NT2/D1 (cell line): ENCODE results near the gene MIEF1.

ENCODE experiments used
- DNase-seq: peaks from one replicate; pipeline ENCODE4 v3.0.0-alpha.2; 2011; ENCODE audit warnings: low read depth, low spot score
- H3K27me3 ChIP-seq: 2 replicates; pipeline ENCODE4 v1.6.0; 2011; ENCODE audit warnings: mild to moderate bottlenecking; ENCODE audit not compliant: insufficient read length, insufficient read depth
- H3K36me3 ChIP-seq: 2 replicates; pipeline ENCODE4 v1.6.1; 2011; ENCODE audit warnings: mild to moderate bottlenecking, low read length, mixed read lengths; ENCODE audit not compliant: insufficient read depth, insufficient read length
- H3K4me1 ChIP-seq: 2 replicates; pipeline ENCODE4 v1.5.1; 2011; ENCODE audit not compliant: insufficient read depth, insufficient read length
- H3K4me3 ChIP-seq: 2 replicates; pipeline ENCODE4 v1.5.1; 2011; ENCODE audit warnings: low read depth; ENCODE audit not compliant: insufficient read length
- H3K9ac ChIP-seq: 2 replicates; pipeline ENCODE4 v1.6.0; 2011; ENCODE audit warnings: low read depth; ENCODE audit not compliant: insufficient read length
- H3K9me3 ChIP-seq: 2 replicates; pipeline ENCODE4 v1.5.1; 2011; ENCODE audit warnings: mild to moderate bottlenecking, low read length; ENCODE audit not compliant: insufficient read depth
- SUZ12 ChIP-seq: IDR thresholded peaks from 2 replicates; pipeline ENCODE4 v1.6.1; 2011; ENCODE audit not compliant: insufficient read length, insufficient read depth; ENCODE audit errors: extremely low read depth
- YY1 ChIP-seq: IDR thresholded peaks from 2 replicates; pipeline ENCODE4 v1.6.1; 2011; ENCODE audit not compliant: insufficient read length, insufficient read depth
- ZNF274 ChIP-seq: IDR thresholded peaks from 2 replicates; pipeline ENCODE4 v1.6.1; 2011; ENCODE audit warnings: mild to moderate bottlenecking, low read depth, low read length

MIEF1 gene

DNA sequence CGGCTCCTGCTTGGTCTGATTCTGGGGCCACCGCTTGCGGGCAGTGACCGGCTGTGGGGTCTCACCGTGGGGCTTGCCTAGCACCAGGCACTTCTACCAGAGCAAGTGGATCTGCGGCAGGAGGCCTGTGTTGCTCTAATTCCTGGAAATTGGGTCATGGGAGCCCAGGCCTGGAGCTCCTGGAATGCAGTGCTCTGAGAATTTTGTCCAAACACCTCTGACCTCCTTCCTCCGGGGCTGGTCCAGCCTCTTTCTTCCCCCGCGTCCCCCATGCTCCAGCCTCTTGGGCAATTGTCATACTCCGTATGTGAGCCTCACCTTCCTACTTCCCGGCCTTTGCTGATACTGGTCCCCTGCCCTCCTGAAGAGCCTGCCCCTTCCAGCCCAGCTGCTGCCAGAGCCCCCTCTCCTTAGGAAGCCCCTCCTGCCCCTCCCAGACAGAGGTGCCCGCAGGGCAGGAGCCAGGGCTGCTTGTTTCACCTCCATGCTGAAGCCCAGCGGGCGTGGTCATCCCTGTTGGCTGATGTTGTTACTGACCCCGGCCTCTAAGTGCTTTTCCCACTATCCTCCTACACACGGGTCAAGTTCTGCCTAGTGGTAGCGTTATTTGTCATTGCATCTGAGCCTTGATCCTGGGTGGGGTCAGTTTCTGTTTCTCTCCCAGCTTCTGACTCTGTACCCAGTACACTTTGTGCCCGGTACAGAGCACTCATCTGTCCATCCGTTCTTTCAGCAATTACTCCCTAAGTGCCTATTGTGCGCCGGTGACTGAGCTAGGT, 35.7 kb upstream of the MIEF1 start:
- TF ChIP-seq YY1 (no peak), SUZ12 (no peak), ZNF274 (no peak)
- Histone ChIP-seq H3K9me3 (no peaks in the 10 kb centered on the region), H3K4me1 (peaks cover 27% of the 10 kb centered on the region), H3K27me3 (no peaks in the 10 kb centered on the region), H3K9ac (no peak overlapping the region), H3K36me3 (no peaks in the 10 kb centered on the region), H3K4me3 (no peak overlapping the region)
- DNase-seq: no peak

DNA sequence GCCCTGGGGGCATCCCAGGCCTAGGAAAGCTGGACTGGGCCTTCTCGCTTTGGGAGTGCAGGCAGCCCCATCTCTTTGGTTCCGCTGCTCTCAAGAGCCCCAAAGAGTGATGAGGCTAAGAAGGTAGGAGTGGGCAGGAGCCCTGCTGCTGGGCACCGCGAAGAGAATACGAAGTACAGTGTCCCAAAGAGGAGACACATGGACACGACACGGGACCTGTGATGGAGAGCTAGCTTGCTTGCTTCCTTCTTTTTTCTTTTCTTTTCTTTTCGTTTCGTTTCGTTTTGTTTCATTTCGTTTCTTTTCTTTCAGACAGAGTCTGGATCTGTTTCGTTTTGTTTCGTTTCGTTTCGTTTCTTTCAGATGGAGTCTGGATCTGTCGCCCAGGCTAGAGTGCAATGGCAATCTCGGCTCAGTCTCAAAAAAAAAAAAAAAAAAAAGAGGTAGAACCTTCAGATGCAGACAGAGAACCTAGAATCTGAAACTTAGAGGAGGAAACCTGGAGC, 34.6 kb upstream of the MIEF1 start:
- Histone ChIP-seq H3K4me3 (no peak overlapping the region), H3K4me1 (peaks cover 32% of the 10 kb centered on the region), H3K9me3 (no peaks in the 10 kb centered on the region), H3K36me3 (no peaks in the 10 kb centered on the region), H3K27me3 (no peaks in the 10 kb centered on the region), H3K9ac (no peak overlapping the region)
- no peak for DNase-seq
- TF ChIP-seq SUZ12 (no peak), YY1 (no peak), ZNF274 (no peak)

DNA sequence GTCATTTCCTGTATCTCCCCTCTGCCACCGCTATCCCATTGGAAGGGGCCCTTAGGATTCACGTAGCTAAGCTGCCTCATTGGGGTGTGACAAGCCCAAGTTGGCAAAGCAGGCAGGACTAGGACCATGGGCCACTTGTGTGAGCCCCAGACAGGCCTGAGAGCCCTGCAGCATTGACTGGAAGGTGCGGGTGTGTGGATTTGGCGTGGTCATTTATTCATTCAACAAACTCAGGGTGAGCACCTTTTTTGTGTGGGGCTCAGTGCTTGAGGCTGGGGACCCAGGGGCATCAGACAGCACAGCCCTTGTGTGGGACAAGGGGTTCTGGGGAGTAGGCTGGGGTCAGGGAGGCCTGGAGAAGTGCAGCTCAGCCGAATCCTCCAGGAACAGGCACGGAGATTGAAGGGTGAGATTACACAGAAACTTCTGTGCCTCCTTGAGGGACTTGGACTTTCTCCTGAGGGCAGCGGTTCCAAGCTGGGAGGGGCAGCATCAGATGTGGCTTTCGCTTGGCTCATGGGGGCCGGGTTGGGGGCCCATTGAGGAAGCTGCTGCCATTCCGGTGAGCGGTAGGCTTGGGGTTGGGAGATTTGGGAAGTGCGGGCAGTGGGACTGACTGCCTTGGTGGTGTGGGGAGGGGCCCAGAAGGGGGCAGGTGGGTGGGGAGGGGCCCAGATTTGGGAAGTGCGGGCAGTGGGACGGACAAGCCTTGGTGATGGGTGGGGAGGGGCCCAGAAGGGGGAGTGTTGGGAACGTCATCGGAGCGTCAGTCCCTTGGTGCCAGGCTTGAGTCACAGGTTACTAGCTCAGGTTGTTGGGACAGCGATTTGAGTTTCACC, 33.4 kb upstream of the MIEF1 start:
- DNase-seq: no peak
- Histone ChIP-seq H3K4me3 (no peak overlapping the region), H3K9ac (peak overlapping the region; percentile 26), H3K27me3 (no peaks in the 10 kb centered on the region), H3K9me3 (no peaks in the 10 kb centered on the region), H3K4me1 (peaks cover 39% of the 10 kb centered on the region), H3K36me3 (no peaks in the 10 kb centered on the region)
- TF ChIP-seq SUZ12 (no peak), YY1 (no peak), ZNF274 (no peak)

DNA sequence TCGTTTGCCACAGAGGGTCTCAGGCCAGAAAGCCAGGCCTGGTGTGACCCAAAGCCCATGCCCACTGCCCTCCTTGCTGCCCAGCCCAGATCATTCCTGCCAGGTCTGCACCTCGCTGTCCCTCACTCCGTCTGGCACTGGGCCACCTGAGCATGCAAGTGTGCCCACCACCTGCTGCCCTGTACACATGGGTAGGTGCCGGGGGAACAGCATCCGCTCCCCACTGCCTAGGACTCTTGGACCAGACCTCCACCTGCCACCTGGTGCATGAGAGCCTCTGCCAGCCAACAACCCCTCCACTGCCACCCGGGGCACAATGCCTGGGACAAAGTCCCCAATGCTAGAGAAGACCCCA, 32.8 kb upstream of the MIEF1 start:
- peaks cover 43% of the 10 kb centered on the region for H3K4me1 ChIP-seq
- peak overlapping the region; percentile 26 for H3K9ac ChIP-seq
- TF ChIP-seq YY1: no peak
- no peak for TF ChIP-seq ZNF274
- no peak for TF ChIP-seq SUZ12

DNA sequence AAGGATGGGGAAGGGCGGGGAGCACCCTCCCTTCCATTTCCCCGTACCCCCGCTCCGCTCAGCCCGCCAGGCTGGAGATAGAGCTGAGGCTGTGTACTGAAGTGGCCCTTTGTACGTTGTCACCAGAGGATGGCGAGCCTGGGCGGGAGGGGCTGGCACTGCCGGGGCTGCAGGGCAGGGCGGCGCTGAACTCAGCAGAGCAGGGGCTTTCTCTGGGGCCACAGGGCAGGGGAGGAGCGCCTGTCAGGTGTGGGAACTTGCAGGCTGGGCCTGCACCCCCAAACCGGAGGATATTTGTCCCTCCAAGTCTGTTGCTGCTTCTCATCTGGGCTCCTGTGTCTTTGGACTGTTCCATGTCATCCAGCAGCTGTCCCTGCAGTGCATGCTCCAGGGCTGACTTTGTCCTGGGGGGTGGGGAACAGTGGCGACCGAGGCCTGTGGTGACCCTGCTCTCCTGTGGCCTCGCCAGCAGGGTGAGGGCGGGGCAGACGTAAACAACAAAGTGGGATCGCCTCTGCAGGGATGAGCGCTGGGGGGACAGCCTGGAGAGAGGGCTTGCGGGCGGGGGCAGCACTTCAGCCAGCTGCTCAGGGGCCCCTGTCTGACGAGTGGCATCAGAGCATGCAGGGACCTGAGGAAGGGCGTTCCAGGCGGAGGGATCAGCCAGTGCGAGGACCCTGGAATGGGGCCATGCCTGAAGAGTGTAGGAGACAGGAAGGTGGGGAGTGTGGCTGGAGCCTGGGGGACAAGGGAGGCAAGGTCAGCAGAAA, 32.2 kb upstream of the MIEF1 start:
- TF ChIP-seq ZNF274 (no peak), SUZ12 (no peak), YY1 (no peak)
- DNase-seq: no peak
- Histone ChIP-seq H3K4me1 (peaks cover 43% of the 10 kb centered on the region), H3K36me3 (no peaks in the 10 kb centered on the region), H3K27me3 (no peaks in the 10 kb centered on the region), H3K4me3 (no peak overlapping the region), H3K9ac (peak overlapping the region; percentile 58), H3K9me3 (no peaks in the 10 kb centered on the region)

More for the DNA sequence above, 32.8 kb upstream of the MIEF1 start:
- H3K9me3 ChIP-seq: no peaks in the 10 kb centered on the region
- DNase-seq: no peak
- H3K27me3 ChIP-seq: no peaks in the 10 kb centered on the region
- no peak overlapping the region for H3K4me3 ChIP-seq
- no peaks in the 10 kb centered on the region for H3K36me3 ChIP-seq

DNA sequence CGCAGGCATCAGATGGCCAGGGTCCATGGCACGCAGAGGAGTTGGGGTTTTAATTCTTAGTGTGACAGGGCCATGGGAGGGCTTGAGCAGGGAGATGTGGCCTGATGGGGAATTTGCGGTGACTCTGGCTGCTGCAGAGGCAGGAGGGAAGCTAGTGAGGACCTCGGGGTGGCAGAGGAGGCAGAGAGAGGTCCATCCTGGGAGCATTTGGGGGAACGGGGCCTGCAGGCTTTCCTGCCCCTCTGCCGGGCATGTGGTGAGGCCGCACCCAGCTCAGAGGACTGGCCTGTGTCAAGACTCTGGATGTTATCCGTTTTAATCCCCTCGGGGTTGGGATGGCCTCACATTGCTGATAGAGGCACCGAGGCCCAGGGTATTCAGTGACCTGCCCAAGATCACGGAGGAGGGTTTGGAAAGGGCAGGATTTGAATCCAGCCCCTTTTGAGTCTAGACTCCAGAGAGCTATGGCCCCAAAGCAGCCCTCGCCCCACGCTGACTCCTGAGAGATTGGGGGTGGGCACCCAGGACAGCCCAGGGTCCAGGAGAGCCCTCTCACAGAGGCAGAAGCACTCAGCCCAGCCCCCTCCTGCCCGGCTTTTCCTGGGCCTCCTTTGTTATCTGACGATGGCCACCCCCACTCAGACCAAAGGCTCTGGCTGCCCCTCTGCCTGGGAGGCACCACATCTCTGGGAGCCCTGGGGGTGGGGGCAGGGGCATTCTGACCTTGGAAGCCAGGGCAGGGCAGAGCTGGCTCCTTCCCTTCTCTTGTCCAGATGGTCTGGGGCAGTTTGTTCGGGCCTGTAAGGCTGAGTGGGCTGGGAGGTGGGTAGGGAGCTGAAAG, 31.4 kb upstream of the MIEF1 start:
- Histone ChIP-seq H3K36me3 (no peaks in the 10 kb centered on the region), H3K4me1 (peaks cover 46% of the 10 kb centered on the region), H3K9ac (peak overlapping the region; percentile 58), H3K4me3 (peak overlapping the region; percentile 15), H3K27me3 (no peaks in the 10 kb centered on the region), H3K9me3 (no peaks in the 10 kb centered on the region)
- DNase-seq: no peak
- TF ChIP-seq YY1 (no peak), SUZ12 (no peak), ZNF274 (no peak)
